HUES6 (cell line): ENCODE measurements around the gene TMEM106C.
A peak's percentile ranks its signal among the peaks of the same experiment; 100 is the strongest.

ENCODE experiments used
- H3K27ac ChIP-seq: 2 replicates; pipeline ENCODE4 v1.7.0; 2013; ENCODE audit warnings: low read depth, mild to moderate bottlenecking, low read length, inconsistent platforms
- H3K27me3 ChIP-seq: 2 replicates; pipeline ENCODE4 v1.6.1; 2013; ENCODE audit warnings: low read length; ENCODE audit not compliant: control insufficient read depth, insufficient read depth
- H3K36me3 ChIP-seq: 2 replicates; pipeline ENCODE4 v1.6.1; 2013; ENCODE audit warnings: low read length; ENCODE audit not compliant: control insufficient read depth, insufficient read depth
- H3K4me1 ChIP-seq: 2 replicates; pipeline ENCODE4 v1.6.1; 2013; ENCODE audit warnings: low read length; ENCODE audit not compliant: control insufficient read depth, insufficient read depth
- H3K4me3 ChIP-seq: 2 replicates; pipeline ENCODE4 v1.5.1; 2013; ENCODE audit warnings: low read depth, low read length
- H3K9ac ChIP-seq: one replicate; pipeline ENCODE4 v1.6.1; 2013; ENCODE audit warnings: mild to moderate bottlenecking, low read length
- H3K9me3 ChIP-seq: 2 replicates; pipeline ENCODE4 v1.6.1; 2013; ENCODE audit warnings: low read depth, low read length; ENCODE audit not compliant: control insufficient read depth, insufficient read depth

The TMEM106C gene

GRCh38 chr12:48000878-48001504 lies 37.6 kb downstream of the TMEM106C start:
- Histone ChIP-seq H3K9me3 (no peaks in the 10 kb centered on the region), H3K27ac (no peak overlapping the region), H3K4me1 (peaks cover 39% of the 10 kb centered on the region), H3K4me3 (peak overlapping the region; percentile 60), H3K36me3 (no peaks in the 10 kb centered on the region), H3K9ac (no peak overlapping the region), H3K27me3 (peaks cover 100% of the 10 kb centered on the region)

DNA sequence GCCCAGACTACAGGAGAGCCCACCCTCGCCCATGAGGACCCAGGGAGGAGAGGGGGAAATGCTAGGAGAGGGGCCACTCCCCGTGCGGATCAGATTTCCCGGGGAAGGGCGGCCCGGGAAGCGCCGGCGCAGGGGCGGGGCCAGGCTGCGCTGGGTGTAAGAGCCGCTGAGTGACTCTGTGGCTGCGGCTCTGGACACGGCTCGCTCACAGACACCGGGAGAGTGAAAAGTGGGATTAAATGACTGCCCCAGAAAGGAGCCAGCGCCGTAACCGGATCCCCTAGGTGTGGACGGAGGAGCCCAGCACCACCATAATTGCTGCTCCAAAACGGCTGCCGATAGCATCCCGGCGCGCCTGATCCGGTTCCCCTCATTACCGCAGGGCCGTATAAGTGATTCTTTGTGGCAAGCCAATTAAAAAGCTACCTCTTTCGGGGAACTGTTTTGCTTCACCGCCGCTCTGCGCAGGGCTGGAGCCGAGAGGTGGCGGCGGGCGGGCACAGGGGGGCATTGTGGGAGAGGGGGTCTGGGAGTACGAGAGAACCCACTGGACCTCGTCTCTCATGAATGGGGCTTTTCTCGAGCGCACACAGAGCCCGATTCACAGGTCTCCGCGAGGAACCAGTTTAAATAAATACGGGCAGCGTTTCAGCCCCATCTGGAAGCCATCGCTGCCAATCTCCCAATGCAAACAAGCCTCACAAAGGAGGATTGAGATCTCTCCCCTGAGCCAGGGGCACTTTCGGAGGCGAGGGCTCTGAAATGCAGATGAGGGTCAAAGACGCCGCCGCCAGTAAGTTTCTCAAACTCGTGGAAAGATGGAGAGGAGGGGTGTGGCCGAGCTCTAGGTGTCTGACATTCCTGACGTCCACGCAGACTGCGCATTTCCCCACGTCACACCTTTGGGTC lies 38.4 kb downstream of the TMEM106C start:
- H3K4me3 ChIP-seq: peak overlapping the region; percentile 60
- no peaks in the 10 kb centered on the region for H3K9me3 ChIP-seq
- H3K27me3 ChIP-seq: peaks cover 100% of the 10 kb centered on the region
- peaks cover 39% of the 10 kb centered on the region for H3K4me1 ChIP-seq
- no peak overlapping the region for H3K27ac ChIP-seq
- H3K36me3 ChIP-seq: no peaks in the 10 kb centered on the region
- no peak overlapping the region for H3K9ac ChIP-seq

- Histone ChIP-seq H3K9ac (no peak overlapping the region), H3K27me3 (peaks cover 100% of the 10 kb centered on the region), H3K36me3 (no peaks in the 10 kb centered on the region), H3K4me3 (peak overlapping the region; percentile 60), H3K27ac (no peak overlapping the region), H3K9me3 (no peaks in the 10 kb centered on the region), H3K4me1 (peaks cover 39% of the 10 kb centered on the region)
Measured at GRCh38 chr12:48002414-48002730, 39.0 kb downstream of the TMEM106C start.

- H3K27ac ChIP-seq: no peak overlapping the region
- no peaks in the 10 kb centered on the region for H3K36me3 ChIP-seq
- peaks cover 39% of the 10 kb centered on the region for H3K4me1 ChIP-seq
- no peaks in the 10 kb centered on the region for H3K9me3 ChIP-seq
- H3K9ac ChIP-seq: no peak overlapping the region
- H3K4me3 ChIP-seq: peak overlapping the region; percentile 60
- H3K27me3 ChIP-seq: peaks cover 100% of the 10 kb centered on the region
Measured at GRCh38 chr12:48002773-48003218, 39.4 kb downstream of the TMEM106C start.

DNA sequence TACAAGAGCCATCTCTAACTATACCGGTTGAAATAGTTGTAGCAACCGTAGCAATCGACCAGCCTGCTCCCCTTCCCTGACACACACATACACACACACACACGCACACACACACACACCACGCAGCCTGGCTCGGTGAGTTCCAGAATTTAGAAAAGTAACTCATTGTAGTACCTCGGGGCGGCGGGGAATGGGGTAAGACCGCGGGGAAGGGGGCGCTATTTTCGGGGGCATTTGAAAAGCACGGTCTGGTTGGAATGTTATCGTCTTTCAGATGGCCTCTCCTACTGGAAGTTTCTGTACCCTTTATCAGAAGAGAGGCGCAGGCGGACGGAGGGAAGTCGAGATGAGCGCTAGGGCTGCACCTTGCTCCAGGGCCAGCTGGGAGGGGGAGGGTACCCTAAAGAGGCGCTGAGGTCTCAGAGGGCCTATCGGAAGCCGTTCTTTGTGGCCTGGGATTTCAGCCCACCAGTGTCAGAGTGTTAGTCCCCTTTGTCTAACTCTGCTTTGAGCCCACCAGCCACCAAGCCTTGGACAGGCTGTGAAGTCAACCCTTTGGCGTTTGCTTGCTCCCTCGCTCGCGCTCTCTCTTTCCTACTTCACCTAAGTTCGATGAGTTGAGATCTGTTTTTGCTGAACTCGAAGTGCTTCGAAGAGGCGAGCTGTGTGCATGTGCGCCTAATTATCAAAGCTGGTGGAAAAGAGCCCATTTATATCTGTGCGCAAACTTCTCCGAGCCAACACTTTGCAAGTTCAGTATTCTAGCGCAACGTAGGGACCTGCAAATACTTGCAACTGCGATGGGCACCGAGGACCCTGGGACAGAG lies 40.0 kb downstream of the TMEM106C start:
- H3K9me3 ChIP-seq: no peaks in the 10 kb centered on the region
- H3K27me3 ChIP-seq: peaks cover 100% of the 10 kb centered on the region
- H3K4me1 ChIP-seq: peaks cover 39% of the 10 kb centered on the region
- no peaks in the 10 kb centered on the region for H3K36me3 ChIP-seq
- H3K4me3 ChIP-seq: peak overlapping the region; percentile 60
- H3K27ac ChIP-seq: no peak overlapping the region
- H3K9ac ChIP-seq: no peak overlapping the region

GRCh38 chr12:48004053-48004941 lies 40.9 kb downstream of the TMEM106C start, which contains the start of gene COL2A1:
Gene COL2A1, minus strand, starts transcription at chr12:48004476. Its CDS starts 155 bp downstream, at chr12:48004321.
- Histone ChIP-seq H3K36me3 (no peaks in the 10 kb centered on the region), H3K4me1 (peaks cover 39% of the 10 kb centered on the region), H3K27me3 (peaks cover 100% of the 10 kb centered on the region), H3K4me3 (peak within 1 kb of the TSS; percentile 60), H3K27ac (no peak within 1 kb of the TSS), H3K9me3 (no peaks in the 10 kb centered on the region), H3K9ac (peak within 1 kb of the TSS; percentile 14)

- no peaks in the 10 kb centered on the region for H3K36me3 ChIP-seq
- H3K4me1 ChIP-seq: peaks cover 39% of the 10 kb centered on the region
- H3K9ac ChIP-seq: peak overlapping the region; percentile 14
- no peaks in the 10 kb centered on the region for H3K9me3 ChIP-seq
- no peak overlapping the region for H3K27ac ChIP-seq
- H3K4me3 ChIP-seq: peak overlapping the region; percentile 60
- H3K27me3 ChIP-seq: peaks cover 100% of the 10 kb centered on the region
Measured at GRCh38 chr12:48005001-48005749, 41.8 kb downstream of the TMEM106C start.

DNA sequence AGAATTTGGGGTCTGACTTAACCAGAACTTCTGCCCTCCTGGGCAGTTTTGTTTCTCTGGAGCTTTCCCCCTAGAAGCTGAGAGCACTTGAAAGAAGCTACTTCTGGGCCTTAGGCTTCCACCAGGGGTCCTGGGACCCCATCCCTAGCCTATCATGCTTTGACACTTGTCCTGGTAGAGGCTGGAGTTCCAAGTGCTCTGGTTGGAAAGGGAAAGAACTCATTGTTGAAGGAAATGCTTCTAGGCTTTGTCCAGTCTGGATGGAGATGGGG lies 42.3 kb downstream of the TMEM106C start:
- Histone ChIP-seq H3K4me1 (peaks cover 37% of the 10 kb centered on the region), H3K36me3 (no peaks in the 10 kb centered on the region), H3K4me3 (peak overlapping the region; percentile 60; the same call in 1 of the 2 replicates), H3K27me3 (peaks cover 100% of the 10 kb centered on the region), H3K27ac (no peak overlapping the region), H3K9me3 (no peaks in the 10 kb centered on the region), H3K9ac (no peak overlapping the region)

DNA sequence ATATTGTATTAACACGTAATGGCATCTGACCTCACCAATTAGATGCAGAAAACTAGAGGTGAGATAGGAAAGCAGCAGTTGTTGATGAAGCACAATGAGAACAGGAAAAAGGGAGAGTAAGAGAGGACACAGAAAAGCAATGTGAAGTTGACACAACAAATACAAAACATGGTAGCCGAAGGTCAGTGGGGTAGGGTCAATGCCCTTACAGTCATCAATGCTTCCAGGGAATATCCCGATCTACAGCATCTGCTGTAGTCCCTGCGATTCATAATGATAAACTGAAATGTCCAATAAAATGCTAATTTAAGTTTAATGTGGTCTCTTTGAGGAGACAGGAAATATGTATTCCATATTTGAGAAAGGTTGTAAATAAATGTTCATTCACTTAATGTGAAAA lies 43.8 kb downstream of the TMEM106C start:
- Histone ChIP-seq H3K4me1 (peaks cover 29% of the 10 kb centered on the region), H3K27ac (no peak overlapping the region), H3K9me3 (no peaks in the 10 kb centered on the region), H3K9ac (no peak overlapping the region), H3K36me3 (no peaks in the 10 kb centered on the region), H3K4me3 (no peak overlapping the region), H3K27me3 (peaks cover 100% of the 10 kb centered on the region)

- Histone ChIP-seq H3K27me3 (peaks cover 100% of the 10 kb centered on the region), H3K4me1 (peaks cover 17% of the 10 kb centered on the region), H3K9ac (no peak overlapping the region), H3K4me3 (no peak overlapping the region), H3K9me3 (no peaks in the 10 kb centered on the region), H3K36me3 (no peaks in the 10 kb centered on the region), H3K27ac (no peak overlapping the region)
Measured at GRCh38 chr12:48008349-48008748, 45.0 kb downstream of the TMEM106C start.
